Kasumi-1 (cell line): Measurements from ENCODE around the gene ITGB2.

Experiments
- DNase-seq, 2 experiments: peaks; one replicate each; lab custom pipeline; 2025; lab: John Stamatoyannopoulos, UW

Gene ITGB2

DNA sequence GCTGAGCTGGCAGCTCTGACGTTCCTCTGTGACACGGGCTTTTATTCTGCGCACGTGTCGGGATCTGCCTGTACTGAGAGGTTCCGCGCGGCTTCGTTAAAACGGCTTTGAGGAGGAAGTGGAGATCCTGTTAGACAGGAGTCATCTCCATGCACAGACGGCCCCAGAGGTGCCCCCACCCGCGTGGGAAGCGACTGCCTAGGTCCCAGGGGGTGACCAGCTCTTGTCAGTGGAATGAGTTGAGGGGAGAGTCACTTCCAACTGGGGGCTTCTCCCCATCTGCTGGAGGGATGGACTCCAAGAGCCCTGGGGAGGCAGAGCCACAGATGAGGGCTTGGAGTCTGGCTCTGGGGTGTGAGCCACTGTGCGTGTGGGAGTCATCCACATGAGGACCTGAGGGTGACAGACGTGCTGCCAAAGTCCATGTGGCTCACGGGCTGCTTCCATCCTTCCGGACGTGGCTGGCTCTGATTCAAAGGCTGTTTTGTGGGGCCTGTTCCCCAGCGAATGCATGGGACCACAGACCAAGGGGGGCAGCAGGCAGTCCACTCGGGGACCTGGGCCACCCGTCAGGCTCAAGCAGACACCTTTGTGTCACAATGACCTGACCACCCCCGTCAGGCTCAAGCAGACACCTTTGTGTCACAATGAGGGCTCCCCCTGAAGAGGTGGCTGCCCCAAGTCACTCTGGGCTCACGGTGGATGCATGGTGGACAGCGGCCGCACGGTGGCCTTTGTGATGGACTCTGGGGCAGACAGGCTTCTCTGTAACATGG is 74.0 kb downstream of the ITGB2 start:
- peak; percentile 84 to 90 for DNase-seq

DNA sequence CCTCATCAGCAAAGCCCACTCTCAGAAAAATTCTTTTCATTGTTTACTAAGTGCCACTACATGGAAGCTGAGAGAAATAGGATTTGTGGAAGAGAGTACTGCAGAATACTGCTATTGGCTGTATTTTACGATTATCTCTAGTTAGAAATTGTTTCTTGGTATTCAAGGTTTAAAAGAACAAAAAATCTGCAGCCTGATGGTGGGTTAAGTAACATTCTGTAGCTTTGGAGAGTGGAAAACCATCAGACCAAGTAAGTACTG is 74.5 kb downstream of the ITGB2 start:
- DNase-seq: no peak

DNA sequence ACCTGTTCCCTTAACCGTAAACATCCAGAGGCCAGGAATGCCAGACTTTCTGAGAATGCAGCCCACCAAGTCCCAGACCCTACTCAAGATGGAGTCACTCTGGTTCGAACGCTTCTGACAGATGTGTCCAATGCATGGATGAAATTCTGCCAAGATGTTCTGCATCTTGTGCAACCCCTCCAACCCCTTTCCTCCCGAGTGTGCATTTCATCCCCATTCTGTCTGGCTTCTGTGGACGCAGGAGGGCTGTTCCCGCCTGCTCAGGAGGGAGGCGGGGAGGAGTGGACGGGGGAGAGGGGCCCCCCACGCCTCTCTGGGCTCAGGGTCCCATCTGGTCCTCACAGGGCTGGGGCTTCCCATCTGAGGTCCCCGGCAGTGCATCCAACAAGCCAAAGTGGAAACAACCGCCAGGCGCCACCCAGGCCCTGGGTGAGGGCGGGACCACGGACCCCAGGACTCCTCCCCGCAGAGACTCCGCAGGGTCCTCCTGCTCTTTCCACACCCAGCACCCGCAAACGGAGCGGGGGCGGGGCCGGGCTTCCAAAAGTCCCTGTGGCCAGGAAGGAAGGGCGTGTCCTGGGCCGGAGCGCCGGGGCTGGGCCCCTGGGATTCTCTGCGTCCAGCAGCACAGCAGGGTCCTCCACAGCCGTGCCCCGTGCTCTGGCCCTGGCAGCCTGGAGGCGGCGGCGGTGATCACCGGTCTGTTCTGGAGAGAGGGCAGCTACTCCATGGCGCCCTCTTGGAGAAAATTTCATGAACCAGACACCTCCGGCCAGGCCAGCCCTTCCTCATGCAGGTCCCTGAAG is 75.1 kb downstream of the ITGB2 start:
- DNase-seq: peak; percentile 48 to 53

DNA sequence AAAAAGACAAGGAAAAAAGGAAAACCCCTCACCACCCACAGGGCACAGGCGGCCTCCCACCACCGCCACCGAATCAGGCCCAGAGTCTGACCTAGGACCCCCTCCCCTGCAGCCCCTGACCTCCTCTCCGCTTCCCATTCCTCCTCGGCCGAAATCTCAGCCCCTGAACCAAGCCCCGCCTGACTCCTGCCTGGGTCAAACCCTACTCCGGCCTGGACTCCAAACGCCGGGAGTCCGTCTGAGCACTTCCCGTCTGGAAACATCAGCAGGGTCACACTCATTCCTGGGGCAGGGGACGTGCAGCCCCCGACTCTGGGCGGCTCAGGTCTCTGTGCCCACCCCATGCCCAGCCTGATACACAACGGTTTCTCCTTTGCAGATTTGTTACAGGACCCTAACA is 76.4 kb downstream of the ITGB2 start:
- DNase-seq: no peak

DNA sequence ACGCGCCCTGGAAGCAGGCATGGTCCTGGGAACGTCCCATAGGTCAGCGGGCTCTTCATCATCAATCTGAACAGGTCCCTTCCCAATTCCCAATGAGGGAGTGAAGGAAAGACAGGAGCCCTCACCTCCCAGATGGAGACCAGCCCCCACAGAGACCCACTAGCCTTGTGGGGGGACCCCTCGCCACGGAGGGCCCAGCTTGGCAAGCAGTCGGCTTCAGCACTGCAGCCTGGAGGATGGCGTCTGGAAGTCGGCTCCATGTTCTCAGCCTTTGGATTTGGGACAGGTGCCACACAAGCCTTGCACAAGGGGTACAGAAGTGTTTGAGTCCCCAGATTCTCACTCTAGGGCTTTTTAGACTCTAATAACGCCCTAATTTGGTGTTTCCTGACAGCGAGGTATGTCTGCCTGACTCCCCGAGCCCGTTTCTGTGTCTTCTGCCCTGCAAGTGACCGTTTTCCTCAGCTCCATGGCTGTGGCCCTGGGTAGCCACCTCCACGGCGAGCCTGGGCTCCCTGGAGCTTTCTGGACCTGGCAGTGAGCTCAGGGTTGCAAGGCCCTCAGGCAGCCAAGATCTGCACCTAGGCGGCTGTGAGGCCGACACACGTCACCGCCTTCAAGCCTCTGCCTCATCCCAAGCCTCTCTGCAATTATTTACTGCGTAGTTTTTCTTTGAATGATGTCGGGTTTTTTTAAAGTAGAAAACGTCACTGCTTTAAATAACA is 77.8 kb downstream of the ITGB2 start:
- no peak for DNase-seq

DNA sequence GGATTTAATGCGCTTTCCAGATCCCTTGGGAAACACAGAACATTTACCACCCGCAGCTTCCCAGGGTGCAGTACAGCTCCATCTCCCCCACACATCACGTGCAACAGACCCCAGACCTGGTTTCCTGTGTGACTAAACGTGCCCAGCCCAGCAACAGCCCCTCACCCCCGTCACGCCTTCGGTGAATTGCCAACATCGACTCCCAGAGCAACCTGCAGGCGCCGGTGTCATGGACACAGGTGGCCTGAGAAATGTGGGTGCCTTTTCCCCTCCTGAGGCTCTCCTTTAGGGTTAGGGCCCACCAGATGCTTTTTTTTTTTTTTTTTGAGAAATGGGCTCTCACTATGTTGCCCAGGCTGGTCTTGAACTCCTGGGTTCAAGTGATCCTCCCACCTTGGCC is 78.6 kb downstream of the ITGB2 start:
- DNase-seq: no peak

DNA sequence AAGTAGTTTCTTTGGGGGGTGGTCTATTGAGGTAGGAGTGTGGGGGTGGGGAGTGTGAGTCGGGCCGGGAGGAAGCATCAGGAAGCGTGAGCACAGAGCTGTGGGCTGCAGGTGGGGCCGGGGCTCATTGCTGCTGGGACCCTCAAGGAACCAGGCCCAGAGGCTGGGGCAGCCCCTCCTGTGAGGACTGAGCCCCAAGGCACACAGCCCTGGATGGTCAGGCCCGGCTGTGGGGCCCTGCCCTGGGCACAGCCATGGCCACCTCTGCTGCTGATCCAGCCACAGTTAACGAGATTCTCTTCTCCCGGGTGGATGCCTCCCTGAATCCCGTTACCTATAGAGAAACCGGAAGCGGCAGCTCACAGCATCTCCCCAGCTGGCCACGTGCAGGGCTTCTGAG is 79.9 kb downstream of the ITGB2 start:
- DNase-seq: no peak

DNA sequence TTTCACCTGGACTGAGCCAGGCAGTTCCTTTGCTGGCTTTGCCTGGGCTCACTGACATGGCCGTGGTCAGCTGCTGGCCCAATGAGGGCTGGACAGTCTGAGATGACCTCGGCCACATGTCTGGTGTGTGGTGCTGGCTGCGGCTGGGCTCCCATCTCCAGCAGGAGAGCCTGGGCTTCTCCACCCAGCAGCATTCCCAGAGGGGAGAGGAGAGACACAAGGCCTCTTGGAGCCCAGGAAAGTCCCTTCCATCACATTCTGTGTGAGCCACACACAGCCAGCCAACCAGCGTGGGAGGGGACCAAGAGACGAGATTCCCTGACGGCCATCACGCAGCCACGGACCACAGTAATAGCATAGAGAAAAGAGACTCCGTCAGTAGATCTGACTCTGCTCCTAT is 81.7 kb downstream of the ITGB2 start:
- DNase-seq: no peak

DNA sequence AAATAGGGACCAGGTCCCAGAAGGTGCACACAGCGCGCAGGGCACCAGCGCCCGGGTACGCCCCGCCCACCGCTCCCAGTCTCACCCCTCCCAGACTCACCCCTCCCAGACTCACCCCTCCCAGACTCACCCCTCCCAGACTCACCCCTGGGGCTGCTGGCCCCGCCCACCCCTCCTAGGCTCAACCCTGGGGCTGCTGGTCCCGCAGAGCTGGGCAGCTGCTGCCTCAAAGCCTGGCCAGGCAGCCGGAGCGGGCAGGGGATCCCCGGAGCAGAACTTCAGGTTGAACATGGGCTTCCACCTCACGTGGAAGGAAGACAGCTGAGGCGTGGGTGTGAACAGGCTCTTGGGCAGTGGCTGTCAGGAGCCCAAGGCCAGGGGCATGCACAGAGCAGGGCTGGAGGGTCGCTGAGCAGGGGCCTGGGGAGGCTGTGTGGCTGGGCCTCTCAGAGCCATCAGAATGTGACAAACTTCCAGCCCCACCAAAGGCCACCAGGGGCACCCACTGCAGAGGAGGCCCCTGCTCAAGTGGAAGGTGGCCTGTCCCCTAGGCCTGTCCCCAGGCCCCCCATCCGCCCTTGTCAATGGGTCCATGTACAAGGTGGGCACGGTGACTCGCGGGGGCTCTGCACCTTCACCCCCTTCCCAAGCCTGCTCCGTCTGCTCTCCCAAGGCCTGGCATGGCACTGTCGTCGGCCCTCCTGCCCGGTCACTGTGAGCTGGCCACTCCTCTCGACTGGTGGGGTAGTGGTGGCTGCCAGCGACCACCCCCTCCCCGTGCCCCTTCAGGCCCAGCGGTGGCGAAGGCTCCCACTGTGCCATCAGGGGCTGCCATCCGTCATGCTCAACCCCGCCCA is 82.4 kb downstream of the ITGB2 start:
- no peak for DNase-seq

DNA sequence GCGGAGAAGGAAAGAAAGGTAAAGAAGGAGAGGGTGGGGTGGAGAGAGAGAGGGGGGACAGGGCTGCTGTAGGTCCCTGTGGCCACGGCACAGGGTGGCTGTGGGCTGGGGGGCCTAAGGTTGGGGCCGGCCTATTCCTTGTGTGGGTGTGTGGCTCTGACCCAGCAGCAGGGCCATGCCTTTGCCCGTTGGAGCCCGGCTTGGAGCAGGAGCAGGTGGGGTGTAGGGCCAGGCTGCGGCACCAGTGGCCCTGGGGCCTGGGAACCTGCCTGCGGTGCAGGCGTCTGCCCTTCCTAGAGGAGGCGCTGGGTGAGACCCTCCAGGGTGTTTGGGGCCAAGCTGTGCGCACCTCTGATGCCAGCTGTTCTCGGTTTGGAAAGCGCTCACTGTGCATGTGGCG is 83.2 kb downstream of the ITGB2 start:
- DNase-seq: no peak

DNA sequence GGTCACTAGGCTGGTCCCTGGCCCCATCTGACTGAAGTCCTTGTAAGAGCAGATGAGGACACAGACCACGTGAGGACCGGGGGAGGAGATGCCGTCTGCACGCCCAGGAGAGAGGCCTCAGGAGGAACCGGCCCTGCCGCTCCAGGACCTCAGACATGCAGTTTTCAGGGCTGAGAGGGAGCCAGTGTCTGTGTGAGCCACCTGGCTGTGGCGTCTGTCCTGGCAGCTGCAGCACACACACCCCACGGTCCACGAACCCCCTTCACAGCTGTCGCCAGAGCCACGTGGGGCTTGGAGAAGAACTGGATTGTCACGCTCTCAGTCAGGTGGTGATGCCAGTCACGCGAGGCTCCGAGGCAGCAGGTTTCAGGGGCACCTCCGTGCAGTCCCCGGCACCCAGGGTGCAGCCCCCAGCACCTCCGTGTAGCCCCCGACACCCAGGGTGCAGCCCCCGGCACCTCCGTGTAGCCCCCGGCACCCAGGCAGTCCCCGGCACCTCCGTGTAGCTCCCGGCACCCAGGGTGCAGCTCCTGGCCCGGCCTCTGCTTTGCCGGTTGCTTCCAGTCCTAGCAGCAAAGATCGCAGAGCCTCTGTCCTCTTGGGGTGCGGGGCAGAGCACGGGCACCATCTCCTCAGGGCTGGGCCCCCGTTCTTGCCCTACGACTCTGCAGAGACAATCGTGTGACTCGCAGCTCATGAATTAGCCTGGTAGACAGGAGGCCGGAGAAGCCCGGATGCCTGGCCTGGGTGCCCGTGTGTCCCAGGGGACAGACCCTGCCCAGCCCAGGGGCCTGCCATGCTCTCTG is 83.8 kb downstream of the ITGB2 start:
- DNase-seq: no peak

DNA sequence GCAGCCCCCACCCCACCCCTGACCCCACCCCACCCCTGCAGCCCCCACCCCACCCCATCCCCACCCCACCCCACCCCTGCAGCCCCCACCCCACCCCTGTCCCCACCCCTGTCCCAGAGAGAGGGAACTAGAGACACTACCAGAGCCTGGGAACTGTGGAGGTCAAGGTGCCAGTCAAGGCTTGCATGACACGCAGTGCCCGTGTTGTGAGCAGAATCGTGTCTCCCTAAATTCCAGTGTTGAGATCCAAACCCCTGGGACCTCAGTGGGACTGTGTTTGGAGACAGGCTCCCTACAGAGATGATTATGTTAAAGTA is 84.4 kb downstream of the ITGB2 start:
- no peak for DNase-seq
